Thoracic aorta (tissue), 2 donors: ENCODE measurements around the gene NTSR1. TPM values are rescaled to one million over a fixed set of nuclear protein-coding genes. Genes with fewer than 3 reads are reported as not detected.

Experiments used
- ATAC-seq: fragments of 150-250 bp; one replicate; pipeline ENCODE4 v1.8.0; 2017; ENCODE audit warnings: low read depth; ENCODE audit not compliant: insufficient number of reproducible peaks, low FRiP score
- DNase-seq: peaks from one replicate; pipeline ENCODE4 v3.0.0-alpha.2; 2020; ENCODE audit warnings: low spot score
- H3K27ac ChIP-seq, 2 donors: fragments of 200-600 bp; sonication (generic); 1 replicate in 1 of 2; 2 replicates in 1 of 2; pipeline ENCODE4 v1.5.1; 2016; ENCODE audit warnings: mild to moderate bottlenecking in 2 of 2, moderate library complexity in 2 of 2
- H3K27me3 ChIP-seq: fragments of 200-600 bp; sonication (generic); replicated peaks from 2 replicates; pipeline ENCODE4 v1.6.0; 2016; ENCODE audit warnings: mild to moderate bottlenecking; ENCODE audit not compliant: insufficient read depth
- H3K36me3 ChIP-seq: fragments of 200-600 bp; sonication (generic); one replicate; pipeline ENCODE4 v1.5.1; 2016
- H3K4me1 ChIP-seq, 2 donors: fragments of 200-600 bp; sonication (generic); 1 replicate in 1 of 2; 2 replicates in 1 of 2; pipeline versions ENCODE4 v1.5.1 to v1.6.0; 2016; ENCODE audit warnings: low read depth in 2 of 2, mild to moderate bottlenecking in 1 of 2; ENCODE audit not compliant: control insufficient read depth in 1 of 2
- H3K4me3 ChIP-seq: fragments of 200-600 bp; sonication (generic); 2 replicates; pipeline ENCODE4 v1.5.1; 2016; ENCODE audit warnings: mild to moderate bottlenecking
- H3K9me3 ChIP-seq: fragments of 200-600 bp; sonication (generic); 2 replicates; pipeline ENCODE4 v1.5.1; 2016
- CTCF ChIP-seq: fragments of 200-600 bp; sonication (generic); IDR thresholded peaks from one replicate; pipeline ENCODE4 v1.5.1; 2019; ENCODE audit warnings: antibody characterized with exemption
- total RNA-seq, 2 donors: library from RNA; depleted of rRNA; stranded (reverse); fragments of >200 nt; gene quantifications; one replicate each; pipeline versions ENCODE4 v1.1.0 to v1.2.3, GENCODE V29; 2016

Gene NTSR1
- total RNA-seq, 2 donors from 2014 or later: not detected

GRCh38 chr20:62741191-62741691 is 32.6 kb downstream of the NTSR1 start:
- no peak overlapping the region for H3K4me3 ChIP-seq
- ATAC-seq (no peak), DNase-seq (no peak)
- H3K27me3 ChIP-seq: no peaks in the 10 kb centered on the region
- H3K27ac ChIP-seq: no peak overlapping the region
- H3K36me3 ChIP-seq: no peaks in the 10 kb centered on the region
- no peak for TF ChIP-seq CTCF
- H3K9me3 ChIP-seq: no peaks in the 10 kb centered on the region
- H3K4me1 ChIP-seq: no peaks in the 10 kb centered on the region

GRCh38 chr20:62741701-62742491 is 33.3 kb downstream of the NTSR1 start:
- H3K36me3 ChIP-seq: no peaks in the 10 kb centered on the region
- ATAC-seq: no peak
- TF ChIP-seq CTCF: no peak
- no peaks in the 10 kb centered on the region for H3K9me3 ChIP-seq
- no peak for DNase-seq
- no peaks in the 10 kb centered on the region for H3K4me1 ChIP-seq
- no peak overlapping the region for H3K4me3 ChIP-seq
- H3K27ac ChIP-seq: no peak overlapping the region
- no peaks in the 10 kb centered on the region for H3K27me3 ChIP-seq

- Histone ChIP-seq H3K4me3 (no peak overlapping the region), H3K36me3 (no peaks in the 10 kb centered on the region), H3K27ac (no peak overlapping the region), H3K9me3 (no peaks in the 10 kb centered on the region), H3K27me3 (no peaks in the 10 kb centered on the region), H3K4me1 (no peaks in the 10 kb centered on the region)
- DNase-seq (no peak), ATAC-seq (no peak)
- TF ChIP-seq CTCF: no peak
Observed at GRCh38 chr20:62742550-62742949, 33.9 kb downstream of the NTSR1 start.

- H3K36me3 ChIP-seq: no peaks in the 10 kb centered on the region
- H3K27me3 ChIP-seq: no peaks in the 10 kb centered on the region
- H3K4me3 ChIP-seq: no peak overlapping the region
- TF ChIP-seq CTCF: no peak
- H3K4me1 ChIP-seq: no peaks in the 10 kb centered on the region
- DNase-seq: no peak
- H3K27ac ChIP-seq: no peak overlapping the region
- H3K9me3 ChIP-seq: no peaks in the 10 kb centered on the region
- ATAC-seq: no peak
Observed at GRCh38 chr20:62742979-62743776, 34.5 kb downstream of the NTSR1 start.

- DNase-seq (no peak), ATAC-seq (no peak)
- H3K27ac ChIP-seq: no peak overlapping the region
- no peaks in the 10 kb centered on the region for H3K36me3 ChIP-seq
- no peak for TF ChIP-seq CTCF
- H3K9me3 ChIP-seq: no peaks in the 10 kb centered on the region
- no peaks in the 10 kb centered on the region for H3K27me3 ChIP-seq
- H3K4me1 ChIP-seq: no peaks in the 10 kb centered on the region
- H3K4me3 ChIP-seq: no peak overlapping the region
Observed at GRCh38 chr20:62743777-62744317, 35.2 kb downstream of the NTSR1 start.
